Middle frontal gyrus (tissue), 1 donor: ENCODE data around the gene DIDO1.

Experiments
- DNase-seq: peaks from one replicate; pipeline ENCODE4 v3.0.0-alpha.2; 2015; ENCODE audit warnings: low spot score; ENCODE audit errors: extremely low spot score

Gene DIDO1

GRCh38 chr20:62911701-62912280 lies 14.5 kb downstream of the DIDO1 start:
- no peak for DNase-seq

GRCh38 chr20:62910777-62911497 lies 15.4 kb downstream of the DIDO1 start:
- no peak for DNase-seq

DNA sequence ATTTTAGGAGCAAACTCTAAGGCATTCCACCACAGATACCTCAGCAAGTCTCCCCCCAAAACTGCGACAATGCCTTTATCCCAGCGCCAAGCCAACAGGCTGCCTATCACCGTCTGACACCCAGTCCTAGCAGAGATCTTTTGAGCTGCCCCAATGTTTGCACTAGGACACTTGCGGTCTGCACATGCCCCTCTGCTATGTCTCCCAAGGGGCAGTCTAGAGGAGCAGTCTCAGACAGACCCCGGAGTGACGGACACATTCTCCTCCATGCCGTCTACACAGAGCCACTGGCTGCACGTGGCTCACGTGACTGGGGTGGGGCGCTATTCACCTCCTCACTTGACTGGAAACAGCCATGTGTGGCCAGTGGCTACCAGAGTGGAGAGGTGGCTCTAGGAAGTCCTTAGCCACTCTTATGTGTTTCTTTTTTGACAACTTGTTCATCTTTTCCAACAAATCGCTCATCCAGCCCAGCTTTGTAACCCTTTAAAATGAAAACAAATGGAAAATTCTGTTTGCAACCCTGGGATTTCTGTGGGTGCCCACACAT lies 16.0 kb downstream of the DIDO1 start:
- DNase-seq: no peak

GRCh38 chr20:62908971-62909791 lies 17.1 kb downstream of the DIDO1 start:
- no peak for DNase-seq

DNA sequence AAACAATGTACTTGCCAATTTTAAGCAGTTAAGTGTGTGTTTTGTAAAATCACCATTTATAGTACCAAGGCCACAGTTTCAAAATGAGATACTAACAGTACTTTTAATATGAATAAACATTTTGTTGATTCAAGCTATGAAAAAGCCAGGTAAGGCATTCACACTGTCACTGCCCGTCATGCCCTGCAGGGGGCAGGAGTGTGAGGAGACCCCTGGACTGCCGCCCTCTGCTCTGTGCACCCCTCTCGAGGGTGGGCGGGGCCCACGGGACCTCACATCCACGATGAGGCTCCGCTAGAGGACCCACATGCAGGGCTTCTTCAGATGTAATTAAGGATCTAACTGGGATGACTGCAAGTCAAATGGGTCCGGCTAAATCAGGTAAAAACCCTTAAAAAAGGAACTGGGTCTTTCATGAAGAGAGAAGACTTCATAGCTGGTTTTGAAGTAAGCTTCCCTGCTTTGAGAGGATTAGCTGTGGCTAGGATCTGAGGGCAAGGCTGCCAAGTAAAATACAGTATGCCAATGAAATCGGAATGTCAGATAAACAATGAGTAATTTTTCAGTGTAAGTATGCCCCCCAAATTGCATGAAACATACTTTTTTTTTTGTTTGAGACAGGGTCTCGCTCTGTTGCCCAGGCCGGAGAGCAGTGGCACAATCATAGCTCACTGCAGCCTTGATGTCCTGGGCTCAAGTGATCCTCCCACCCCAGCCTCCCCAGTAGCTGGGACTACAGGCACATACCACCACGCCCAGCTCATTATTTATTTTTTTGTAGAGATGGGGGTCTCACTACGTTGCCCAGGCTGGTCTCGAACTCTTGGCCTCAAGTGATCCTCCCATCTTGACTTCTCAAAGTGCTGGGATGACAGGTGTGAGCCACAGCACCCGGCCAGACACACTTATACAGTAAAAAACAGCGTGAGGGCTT lies 18.7 kb downstream of the DIDO1 start:
- DNase-seq: no peak

DNA sequence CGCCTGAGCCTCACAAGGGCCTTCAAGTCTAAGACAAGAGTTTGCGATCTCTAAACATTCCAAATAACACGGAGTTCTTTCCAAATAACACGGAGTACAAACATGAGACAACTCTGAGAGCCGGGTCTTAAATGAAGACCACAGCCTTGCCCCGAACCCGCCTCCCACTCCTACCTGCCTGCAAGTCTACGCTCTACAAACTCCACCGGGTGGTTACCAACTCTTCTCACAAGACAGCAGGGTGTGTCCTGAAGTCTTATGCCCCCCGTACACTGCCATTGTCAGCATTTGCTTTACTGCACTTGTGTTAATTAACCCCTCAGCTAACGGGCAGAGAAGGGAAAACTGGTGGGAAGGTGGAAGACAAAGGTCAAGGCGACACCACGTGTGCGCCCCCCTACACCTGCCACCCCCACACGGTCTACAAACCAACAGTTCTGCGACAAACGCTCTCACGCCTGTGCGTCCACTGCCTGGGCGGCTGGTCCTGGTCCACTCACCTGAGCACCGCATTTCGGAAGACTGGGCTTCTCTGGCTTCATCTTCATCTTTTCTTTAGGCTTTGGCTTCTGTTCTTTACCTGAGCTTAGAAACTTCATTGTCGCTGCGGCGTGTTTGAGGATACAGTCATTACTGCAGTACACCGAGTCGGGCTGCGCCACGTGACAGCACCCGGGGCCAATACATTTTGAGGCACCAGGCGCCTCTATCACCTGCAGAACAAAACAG lies 19.5 kb downstream of the DIDO1 start:
- DNase-seq: no peak

DNA sequence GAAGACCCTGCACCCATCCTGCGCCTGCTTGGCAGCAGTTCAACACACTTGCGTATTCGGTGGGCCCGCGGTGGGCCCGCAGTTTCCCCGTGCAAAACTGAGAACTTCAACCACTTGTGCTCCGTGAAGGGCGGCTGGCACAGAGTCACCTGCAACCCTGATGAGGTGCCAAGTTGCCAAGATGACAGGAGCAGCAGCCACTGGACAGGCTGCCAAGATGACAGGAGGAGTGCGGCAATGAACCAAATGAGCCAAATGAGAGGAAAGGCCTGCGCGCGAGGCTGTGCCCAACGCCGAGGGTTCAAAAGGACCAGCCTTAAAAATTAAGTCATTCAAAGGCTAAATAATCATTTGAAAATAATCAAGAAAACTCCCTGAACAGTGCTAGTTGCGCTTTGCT lies 20.1 kb downstream of the DIDO1 start:
- no peak for DNase-seq

GRCh38 chr20:62905536-62906117 lies 20.7 kb downstream of the DIDO1 start:
- no peak for DNase-seq

GRCh38 chr20:62902926-62903615 lies 23.2 kb downstream of the DIDO1 start:
- DNase-seq: no peak

DNA sequence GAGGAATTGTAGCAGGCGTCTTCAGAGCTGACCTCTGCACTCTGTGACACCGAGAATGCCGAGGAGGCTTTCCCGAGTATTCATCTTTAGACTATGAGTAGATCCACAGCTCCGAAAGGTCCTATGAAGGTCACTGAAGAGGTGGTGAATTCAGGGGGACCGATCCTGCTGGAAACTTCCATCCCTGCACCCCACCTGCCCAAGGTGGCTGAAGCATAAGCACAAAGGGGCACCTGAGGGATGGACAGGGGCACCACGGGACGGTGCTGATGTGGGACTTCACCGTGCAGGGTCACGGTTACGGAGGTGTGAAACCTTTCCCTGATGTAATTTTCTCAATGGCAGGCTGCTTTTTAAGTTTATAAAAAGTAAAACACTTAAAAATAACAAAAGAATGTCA lies 24.4 kb downstream of the DIDO1 start:
- no peak for DNase-seq

DNA sequence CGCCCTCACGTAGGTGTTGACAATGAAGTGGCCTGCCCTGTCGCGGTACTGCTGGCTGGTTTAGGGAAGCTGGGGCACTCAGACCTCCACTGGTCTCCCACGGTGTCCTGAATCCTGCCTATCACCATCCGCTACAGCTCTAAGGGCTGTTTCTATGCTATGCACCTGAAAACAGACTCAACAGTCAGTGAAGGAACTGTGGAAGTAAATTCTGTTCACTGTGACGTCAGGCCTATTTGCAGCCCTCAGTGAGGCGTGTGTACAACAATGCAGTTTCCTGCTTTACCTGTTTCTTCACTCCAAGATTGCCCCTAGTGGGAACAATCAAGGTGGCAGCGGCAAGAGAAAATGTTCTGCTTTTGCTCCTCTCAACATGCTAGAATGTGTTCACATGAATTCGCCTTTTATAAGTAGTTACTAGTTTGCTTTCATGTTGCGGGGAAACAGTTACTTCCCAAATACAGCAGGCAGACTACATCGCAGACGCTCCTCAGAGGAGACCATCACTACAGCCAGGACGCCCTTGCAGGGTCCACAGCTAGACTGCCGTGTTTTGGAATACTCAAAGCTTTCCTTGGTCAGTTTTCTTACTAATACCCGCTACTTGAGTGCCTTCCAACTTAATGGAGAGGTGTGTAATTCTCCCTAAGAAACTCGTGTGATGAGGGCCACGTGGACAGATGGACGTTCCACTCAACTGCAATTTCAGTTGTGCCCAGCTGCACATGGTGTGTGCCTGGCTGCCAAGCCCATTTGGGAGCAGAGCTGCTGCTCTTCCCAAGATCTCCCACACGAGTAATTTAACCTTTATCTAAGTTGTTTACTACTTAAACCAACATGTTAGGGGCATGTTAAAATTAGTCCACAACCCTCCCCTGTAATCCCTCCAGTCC lies 25.4 kb downstream of the DIDO1 start:
- DNase-seq: no peak

DNA sequence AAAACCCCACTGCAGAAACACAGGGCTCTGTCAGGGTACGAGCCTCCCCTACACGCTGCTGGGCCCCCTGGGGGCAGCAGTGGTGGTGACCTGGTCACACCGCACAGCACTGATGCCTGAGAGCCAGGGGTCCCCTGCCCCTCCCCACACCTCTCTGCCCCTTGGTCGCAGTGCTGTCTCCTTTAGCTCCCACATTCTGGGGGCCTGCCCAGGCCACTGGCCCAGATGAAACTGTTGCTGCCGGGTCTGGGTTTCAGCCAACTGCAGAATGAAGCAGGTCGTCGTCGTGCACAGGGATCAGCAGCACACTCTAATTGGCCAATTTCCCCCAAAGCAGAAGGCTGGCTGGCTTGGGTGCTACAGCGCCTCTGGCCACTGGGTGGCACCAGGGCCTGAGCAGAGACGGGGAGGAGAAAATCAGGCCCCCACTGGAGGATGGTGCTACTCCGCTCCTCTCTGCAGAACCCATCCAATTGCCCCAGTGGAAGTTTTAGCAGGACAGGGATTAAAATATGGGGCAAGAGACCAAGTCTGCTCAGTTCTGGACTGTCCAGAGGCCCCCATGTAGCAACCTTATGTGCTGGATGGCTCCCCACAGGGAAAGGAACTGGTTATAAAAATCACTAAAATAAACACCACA lies 26.1 kb downstream of the DIDO1 start:
- peak; percentile 63 for DNase-seq

DNA sequence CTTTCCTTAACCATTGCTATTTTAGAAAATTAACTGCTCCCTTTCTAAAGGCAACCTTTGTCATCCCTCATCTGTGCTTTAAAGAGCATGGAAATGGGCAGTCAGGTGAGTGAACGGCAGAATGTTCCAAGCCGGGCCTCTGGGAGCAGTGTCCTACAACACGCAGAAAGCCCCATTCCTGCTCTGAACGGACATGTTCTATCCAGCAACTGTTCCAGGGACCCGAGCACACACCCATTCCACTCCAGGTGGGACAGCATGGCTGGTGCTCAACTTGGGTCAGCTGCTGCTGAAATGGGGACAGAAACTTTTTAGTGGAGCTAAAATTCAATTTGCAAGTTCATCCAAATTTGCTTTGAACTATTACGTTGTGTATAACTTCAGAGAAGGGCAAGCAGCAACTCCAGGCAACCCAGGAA lies 26.7 kb downstream of the DIDO1 start:
- DNase-seq: no peak

DNA sequence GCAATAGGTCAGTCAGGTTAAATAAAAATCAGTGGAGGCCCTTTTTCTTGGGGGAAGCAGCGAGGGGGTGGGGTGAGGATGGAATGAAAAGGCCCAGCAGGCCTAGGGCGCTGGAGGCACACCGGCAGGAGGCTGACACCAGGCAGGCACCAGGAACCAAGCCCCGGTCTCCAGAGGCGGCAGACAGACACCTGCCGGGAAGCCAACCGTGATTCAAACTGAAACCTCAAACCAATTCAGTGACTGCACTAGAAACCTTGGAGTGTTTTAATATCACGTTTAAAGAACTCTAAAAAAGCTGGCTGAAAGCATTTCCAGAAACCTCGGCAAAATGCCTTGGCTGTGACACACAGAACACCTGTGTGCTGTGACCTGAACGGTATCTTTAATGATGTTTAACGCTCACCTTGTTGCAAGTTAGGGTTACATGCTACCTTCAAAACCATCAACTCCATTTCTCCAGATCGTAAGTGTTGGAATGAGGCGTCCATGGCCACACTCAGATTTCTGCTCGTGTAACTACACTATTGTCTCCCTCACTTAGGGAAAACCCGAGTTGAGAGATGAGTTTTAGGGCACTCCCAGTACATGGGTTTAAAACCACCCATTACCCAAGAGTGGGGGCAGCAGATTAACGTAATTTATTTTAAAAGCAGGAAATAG lies 27.2 kb downstream of the DIDO1 start:
- DNase-seq: no peak

DNA sequence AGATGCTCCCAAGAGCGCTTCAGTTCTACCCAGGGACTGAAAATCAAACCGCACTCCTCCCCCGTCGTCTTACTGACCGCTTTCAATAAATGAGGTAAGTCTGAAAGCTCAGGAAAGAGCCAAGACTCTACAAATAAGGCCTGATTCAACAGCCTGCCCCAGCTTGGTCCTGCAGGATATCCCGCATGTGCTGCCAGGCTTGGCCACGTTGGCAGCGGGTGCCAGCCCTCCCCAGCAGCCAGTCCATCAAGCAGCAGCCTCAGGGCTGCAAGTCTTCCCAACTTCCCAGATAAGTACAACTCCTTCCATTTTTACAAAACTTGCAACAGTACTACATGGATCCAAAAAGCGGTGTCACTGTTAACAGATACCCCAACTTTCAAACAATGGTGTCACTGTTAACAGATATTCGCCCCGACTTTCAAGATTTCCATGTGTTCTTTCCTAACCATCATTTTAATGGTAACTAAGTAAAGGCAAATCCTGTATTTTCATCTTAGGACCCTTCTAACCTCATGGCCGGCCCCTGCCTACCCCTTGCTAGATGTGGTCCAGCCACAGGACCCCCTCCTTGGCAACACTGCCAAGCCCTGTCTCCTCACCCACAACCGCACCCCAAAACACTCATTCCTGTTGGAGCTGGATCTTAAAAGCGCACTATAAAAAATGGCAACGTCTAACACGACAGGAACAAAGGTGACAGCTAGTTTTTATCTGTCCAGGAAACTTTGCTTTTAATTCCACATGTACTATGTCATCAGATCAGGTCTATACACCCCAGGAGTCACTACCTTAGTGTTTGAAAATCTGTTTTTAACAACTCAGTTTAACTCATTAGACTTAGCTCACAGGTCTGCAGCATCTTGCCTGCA lies 28.0 kb downstream of the DIDO1 start:
- no peak for DNase-seq

DNA sequence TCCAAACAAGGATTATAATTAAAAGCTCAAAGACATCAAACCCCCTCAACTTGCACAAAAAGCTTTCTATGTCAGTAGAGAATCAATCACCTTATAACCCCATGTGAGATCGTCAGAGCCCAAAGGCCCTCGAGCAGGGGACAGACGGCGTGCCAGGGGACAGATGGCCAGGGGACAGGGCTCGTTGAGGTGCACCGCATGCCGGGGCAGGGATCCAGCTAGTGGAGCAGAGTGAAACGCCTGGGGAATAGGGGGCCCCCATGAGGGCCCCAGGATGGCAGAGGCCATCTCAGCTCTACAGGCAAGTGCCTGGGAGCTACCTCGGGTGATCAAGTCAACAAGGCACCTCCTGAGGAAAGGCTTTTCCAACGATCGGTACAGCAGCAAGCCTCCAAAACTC lies 28.6 kb downstream of the DIDO1 start:
- no peak for DNase-seq
